NT2/D1 (cell line): Measurements from ENCODE around the gene CCDC137.

Experiments
- SUZ12 ChIP-seq: IDR thresholded peaks from 2 replicates; pipeline ENCODE4 v1.6.1; 2011; ENCODE audit not compliant: insufficient read length, insufficient read depth; ENCODE audit errors: extremely low read depth
- YY1 ChIP-seq: IDR thresholded peaks from 2 replicates; pipeline ENCODE4 v1.6.1; 2011; ENCODE audit not compliant: insufficient read length, insufficient read depth
- ZNF274 ChIP-seq: IDR thresholded peaks from 2 replicates; pipeline ENCODE4 v1.6.1; 2011; ENCODE audit warnings: mild to moderate bottlenecking, low read depth, low read length

DNA sequence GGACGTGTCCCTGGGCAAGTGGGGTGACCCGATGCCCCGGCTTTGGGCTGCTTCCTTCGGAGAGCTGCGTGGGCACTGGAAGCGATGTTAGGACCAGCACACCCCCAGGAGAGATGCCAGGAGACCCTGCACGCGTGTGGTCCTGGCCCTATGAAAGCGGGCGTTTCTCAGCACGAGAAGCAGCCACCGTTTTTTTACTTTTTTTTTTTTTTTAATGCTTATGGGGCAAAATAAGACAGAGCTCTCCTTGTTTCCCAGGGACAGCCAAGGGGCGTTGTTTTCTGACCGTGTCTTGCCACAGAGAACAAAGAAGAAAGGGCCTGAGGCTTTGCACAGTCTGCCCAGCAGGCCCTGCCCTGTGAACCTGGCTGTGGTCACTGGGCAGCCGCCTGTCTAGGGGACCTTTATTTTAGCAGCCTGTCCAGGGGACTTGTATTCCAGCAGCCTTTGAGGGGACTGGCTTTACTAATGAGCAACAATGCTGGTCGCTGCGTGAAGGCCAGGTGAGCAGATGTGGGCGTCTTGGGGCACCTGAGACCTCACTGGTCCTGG, 46.5 kb downstream of the CCDC137 start:
- TF ChIP-seq ZNF274, result no peak
- TF ChIP-seq YY1, result no peak
- no peak for TF ChIP-seq SUZ12
